Bone marrow (tissue), 2 donors: ENCODE results near the gene FMO1.
"Not testable (repeated sequence)": the region's sequence is repeated elsewhere in the genome, so short reads cannot be mapped to it uniquely, and the experiment has no call there.

Experiments
- DNase-seq, 2 donors: peaks; one replicate each; lab custom pipeline; 2025; lab: John Stamatoyannopoulos, UW

Gene FMO1

GRCh38 chr1:171280599-171280998 is 32.3 kb downstream of the FMO1 start:
- no peak for DNase-seq

- DNase-seq, result no peak
Observed at GRCh38 chr1:171286032-171286705, 37.9 kb downstream of the FMO1 start.

GRCh38 chr1:171290621-171291020 is 42.3 kb downstream of the FMO1 start:
- DNase-seq, result no peak

- DNase-seq, result no peak
Observed at GRCh38 chr1:171292799-171293198, 44.5 kb downstream of the FMO1 start.

- DNase-seq, result not testable (repeated sequence)
Observed at GRCh38 chr1:171295383-171295782, 47.1 kb downstream of the FMO1 start.

- DNase-seq, result no peak
Observed at GRCh38 chr1:171295821-171296220, 47.5 kb downstream of the FMO1 start.

GRCh38 chr1:171296897-171297296 is 48.6 kb downstream of the FMO1 start:
- DNase-seq, result no peak

GRCh38 chr1:171298696-171299095 is 50.4 kb downstream of the FMO1 start:
- DNase-seq, result no peak

- no peak for DNase-seq
Observed at GRCh38 chr1:171299342-171299741, 51.0 kb downstream of the FMO1 start.

- no peak for DNase-seq
Observed at GRCh38 chr1:171300401-171300800, 52.1 kb downstream of the FMO1 start.

GRCh38 chr1:171310661-171311087 is 62.4 kb downstream of the FMO1 start:
- DNase-seq, result no peak

- no peak for DNase-seq
Observed at GRCh38 chr1:171311771-171312558, 63.7 kb downstream of the FMO1 start.

- DNase-seq, result no peak
Observed at GRCh38 chr1:171313319-171313834, 65.1 kb downstream of the FMO1 start.

- DNase-seq, result peak; percentile 2 to 99
Observed at GRCh38 chr1:171313835-171314320, 65.6 kb downstream of the FMO1 start, which contains the start of gene FMO4. Gene FMO4, plus strand, starts transcription at chr1:171314183. Its CDS starts 5,643 bp downstream, at chr1:171319826.

GRCh38 chr1:171329251-171329650 is 81.0 kb downstream of the FMO1 start:
- no peak for DNase-seq

GRCh38 chr1:171334024-171334640 is 85.8 kb downstream of the FMO1 start:
- no peak for DNase-seq
